Measurements from ENCODE around the gene CLEC17A. TPM values are rescaled to one million over a fixed set of nuclear protein-coding genes. Genes with fewer than 3 reads are reported as not detected.
A peak's percentile ranks its signal among the peaks of the same experiment; 100 is the strongest.
"Not testable (repeated sequence)": the region's sequence is repeated elsewhere in the genome, so short reads cannot be mapped to it uniquely, and the experiment has no call there.

CLEC17A gene
- total RNA-seq, 1 experiment from 2014 or later: not detected

DNA sequence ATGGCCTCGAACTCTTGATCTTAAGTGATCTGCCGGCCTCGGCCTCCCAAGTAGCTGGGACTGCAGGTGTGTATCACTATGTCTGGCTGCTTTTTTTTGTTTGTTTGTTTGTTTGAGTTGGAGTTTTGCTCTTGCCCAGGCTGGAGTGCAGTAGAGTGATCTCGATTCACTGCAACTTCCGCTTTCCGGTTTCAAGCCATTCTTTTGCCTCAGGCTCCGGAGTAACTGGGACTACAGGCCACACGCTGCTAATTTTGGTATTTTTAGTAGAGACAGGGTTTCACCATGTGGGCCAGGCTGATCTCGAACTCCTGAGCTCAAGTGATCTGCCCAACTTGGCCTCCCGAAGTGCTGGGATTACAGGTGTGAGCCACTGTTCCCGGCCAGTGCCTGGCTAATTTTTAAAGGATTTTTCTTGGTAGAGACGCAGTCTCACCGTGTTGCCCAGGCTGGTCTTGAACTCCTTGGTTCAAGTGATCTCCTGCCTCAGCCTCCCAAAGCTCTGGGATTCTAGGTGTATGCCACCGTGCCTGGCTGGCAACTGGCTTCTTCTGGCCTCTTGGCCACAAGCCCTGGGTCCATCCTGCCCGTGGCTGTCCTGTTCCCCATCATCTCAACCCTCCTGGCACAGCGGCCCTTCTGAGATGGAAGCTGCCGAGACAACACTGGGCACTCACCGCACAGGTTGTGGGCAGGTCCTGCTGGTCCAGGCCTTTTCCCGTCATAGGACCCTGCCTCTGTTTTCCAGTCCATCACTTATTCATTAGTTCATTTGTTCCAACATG, 42.0 kb upstream of the CLEC17A start:
- ChIA-PET CTCF (no interaction called here), POLR2A (ENCODE audit: unreplicated experiment) (no interaction called here)
- H2AFZ ChIP-seq: no peak overlapping the region
- H3K27me3 ChIP-seq (ENCODE audit: insufficient read depth, low read depth): no peaks in the 10 kb centered on the region
- TF ChIP-seq EZH2 (IDR thresholded peaks at IDR 0.05; ENCODE audit: low read depth): no peak
- TF ChIP-seq, protein P1, sequence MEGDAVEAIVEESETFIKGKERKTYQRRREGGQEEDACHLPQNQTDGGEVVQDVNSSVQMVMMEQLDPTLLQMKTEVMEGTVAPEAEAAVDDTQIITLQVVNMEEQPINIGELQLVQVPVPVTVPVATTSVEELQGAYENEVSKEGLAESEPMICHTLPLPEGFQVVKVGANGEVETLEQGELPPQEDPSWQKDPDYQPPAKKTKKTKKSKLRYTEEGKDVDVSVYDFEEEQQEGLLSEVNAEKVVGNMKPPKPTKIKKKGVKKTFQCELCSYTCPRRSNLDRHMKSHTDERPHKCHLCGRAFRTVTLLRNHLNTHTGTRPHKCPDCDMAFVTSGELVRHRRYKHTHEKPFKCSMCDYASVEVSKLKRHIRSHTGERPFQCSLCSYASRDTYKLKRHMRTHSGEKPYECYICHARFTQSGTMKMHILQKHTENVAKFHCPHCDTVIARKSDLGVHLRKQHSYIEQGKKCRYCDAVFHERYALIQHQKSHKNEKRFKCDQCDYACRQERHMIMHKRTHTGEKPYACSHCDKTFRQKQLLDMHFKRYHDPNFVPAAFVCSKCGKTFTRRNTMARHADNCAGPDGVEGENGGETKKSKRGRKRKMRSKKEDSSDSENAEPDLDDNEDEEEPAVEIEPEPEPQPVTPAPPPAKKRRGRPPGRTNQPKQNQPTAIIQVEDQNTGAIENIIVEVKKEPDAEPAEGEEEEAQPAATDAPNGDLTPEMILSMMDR (conservative IDR thresholded peaks at IDR 0.05): no peak
- BruUV-seq (replicated peaks): no TSS peak
- peaks cover 16% of the 10 kb centered on the region for H3K4me1 ChIP-seq (replicated peaks; ENCODE audit: insufficient read depth)
- H3K9me2 ChIP-seq (ENCODE audit: insufficient read depth): no peaks in the 10 kb centered on the region
- no peak overlapping the region for H3K4me2 ChIP-seq
- DNase-seq: no peak
- no peaks in the 10 kb centered on the region for H3K36me3 ChIP-seq (ENCODE audit: low read depth)
- H3K27ac ChIP-seq: no peak overlapping the region
- H3K4me3 ChIP-seq: no peak overlapping the region
- H3F3A ChIP-seq (ENCODE audit: insufficient read depth, low read depth): peaks cover 18% of the 10 kb centered on the region
- peaks cover 56% of the 10 kb centered on the region for H4K20me1 ChIP-seq (ENCODE audit: insufficient read depth)
- H3K9me3 ChIP-seq (ENCODE audit: insufficient read depth, low read depth): no peaks in the 10 kb centered on the region
- intact Hi-C loops (cut with micrococcal nuclease; ENCODE audit: unreplicated experiment): no loop called here
- peaks cover 82% of the 10 kb centered on the region for H3K79me2 ChIP-seq (ENCODE audit: low read depth)

DNA sequence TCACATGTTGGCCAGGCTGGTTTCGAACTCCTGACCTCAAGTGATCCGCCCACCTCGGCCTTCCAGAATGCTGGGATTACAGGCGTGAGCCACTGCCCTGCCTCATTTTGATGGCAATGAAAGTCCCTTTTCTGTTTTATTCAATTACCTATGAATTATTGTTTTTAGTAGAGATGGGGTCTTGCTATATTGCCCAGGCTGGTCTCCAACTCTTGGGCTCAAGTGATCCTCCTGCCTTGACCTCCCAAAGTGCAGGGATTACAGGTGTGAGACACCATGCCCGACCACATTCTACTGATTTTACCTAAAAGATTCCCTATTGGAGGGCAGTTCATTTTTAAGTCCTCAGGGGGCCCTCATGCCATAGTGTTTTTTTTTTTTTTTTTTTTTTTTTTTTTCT, 40.9 kb upstream of the CLEC17A start:
- DNase-seq; POLR2A ChIA-PET (ENCODE audit: unreplicated experiment): not testable (repeated sequence)

DNA sequence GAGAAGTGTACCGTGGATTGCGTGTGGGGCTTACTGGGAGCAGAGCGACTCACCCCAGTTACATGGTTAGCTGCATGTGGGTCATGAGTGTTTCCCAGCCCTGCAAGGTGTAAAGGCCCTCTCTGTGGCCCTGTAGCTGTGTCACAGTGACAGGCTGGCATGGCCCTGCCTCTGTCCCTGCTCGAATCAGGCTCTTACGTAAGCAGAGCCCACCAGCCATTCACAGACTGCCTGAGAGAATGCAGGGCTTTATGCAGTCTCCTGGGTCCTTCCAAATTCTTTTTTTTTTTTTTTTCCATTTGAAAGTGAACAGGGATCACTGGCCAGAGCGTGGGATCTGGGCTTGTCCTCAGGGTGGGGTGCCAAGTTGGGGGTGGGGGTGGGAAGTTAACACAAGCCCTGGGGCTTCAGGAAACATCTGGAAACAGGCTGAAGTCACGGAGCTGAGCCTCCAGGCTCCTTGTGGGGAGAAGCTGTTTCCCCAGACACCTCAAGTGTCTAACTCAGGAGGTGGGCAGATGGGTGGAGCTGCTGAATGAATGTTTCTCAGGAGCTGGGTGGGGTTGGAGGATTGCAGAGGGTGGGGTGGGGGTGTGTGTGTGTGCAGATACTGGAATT, 40.1 kb upstream of the CLEC17A start:
- H3K4me1 ChIP-seq (replicated peaks; ENCODE audit: insufficient read depth): peaks cover 3% of the 10 kb centered on the region
- ChIA-PET POLR2A (ENCODE audit: unreplicated experiment) (interaction anchor here (0.5 to 0.9 kb wide), 6 partner anchors 11 to 1846 kb away, joined by 3 to 13 read pairs (median 5); partner anchors contain the start of gene GIPC1), CTCF (interaction anchor here (0.6 kb wide), 1 partner anchor 455 kb away, joined by 21 read pairs; no protein-coding TSS in a partner anchor)
- peak in 1 of 2 experiments; percentile 56 for DNase-seq
- no peak overlapping the region for H3K27ac ChIP-seq
- H3K4me3 ChIP-seq: no peak overlapping the region
- BruUV-seq (replicated peaks): no TSS peak
- H3K36me3 ChIP-seq (ENCODE audit: low read depth): no peaks in the 10 kb centered on the region
- H4K20me1 ChIP-seq (ENCODE audit: insufficient read depth): peaks cover 42% of the 10 kb centered on the region
- no peaks in the 10 kb centered on the region for H3K27me3 ChIP-seq (ENCODE audit: insufficient read depth, low read depth)
- no peak overlapping the region for H2AFZ ChIP-seq
- peaks cover 3% of the 10 kb centered on the region; the same call in 1 of the 2 replicates for H3F3A ChIP-seq (ENCODE audit: insufficient read depth, low read depth)
- intact Hi-C loops (cut with micrococcal nuclease; ENCODE audit: unreplicated experiment): no loop called here
- no peak overlapping the region for H3K4me2 ChIP-seq
- TF ChIP-seq, protein P1 (conservative IDR thresholded peaks at IDR 0.05): no peak
- no peak for TF ChIP-seq EZH2 (IDR thresholded peaks at IDR 0.05; ENCODE audit: low read depth)
- H3K79me2 ChIP-seq (ENCODE audit: low read depth): peaks cover 77% of the 10 kb centered on the region
- H3K9me3 ChIP-seq (ENCODE audit: insufficient read depth, low read depth): no peaks in the 10 kb centered on the region
- no peaks in the 10 kb centered on the region for H3K9me2 ChIP-seq (ENCODE audit: insufficient read depth)

More for the DNA sequence above, 40.9 kb upstream of the CLEC17A start:
- H3K27ac ChIP-seq; H3K27me3 ChIP-seq (ENCODE audit: insufficient read depth, low read depth); CTCF ChIA-PET; H3K9me3 ChIP-seq (ENCODE audit: insufficient read depth, low read depth); BruUV-seq (replicated peaks); H3K4me3 ChIP-seq; H3F3A ChIP-seq (ENCODE audit: insufficient read depth, low read depth); H3K9me2 ChIP-seq (ENCODE audit: insufficient read depth); intact Hi-C loops (cut with micrococcal nuclease; ENCODE audit: unreplicated experiment); H2AFZ ChIP-seq; H3K36me3 ChIP-seq (ENCODE audit: low read depth); H3K4me2 ChIP-seq: not testable (repeated sequence)
- Histone ChIP-seq H3K4me1 (replicated peaks; ENCODE audit: insufficient read depth) (peaks cover 10% of the 10 kb centered on the region), H4K20me1 (ENCODE audit: insufficient read depth) (peaks cover 48% of the 10 kb centered on the region), H3K79me2 (ENCODE audit: low read depth) (peaks cover 82% of the 10 kb centered on the region)
